NCI-H2171 treated with DMSO at 0.1 percent for 48 hours (cell line): ENCODE data around the gene NCOA4.
"Not testable (repeated sequence)": the region's sequence is repeated elsewhere in the genome, so short reads cannot be mapped to it uniquely, and the experiment has no call there.

Source experiments
- DNase-seq: peaks from one replicate; lab custom pipeline; 2025; lab: John Stamatoyannopoulos, UW

The NCOA4 gene

GRCh38 chr10:46030091-46030937, at the start of gene NCOA4:
Gene NCOA4 (minus strand): TSS chr10:46030623. CDS start chr10:46016680, 13,943 bp downstream.
- peak; percentile 92 for DNase-seq

- DNase-seq = no peak
These were observed 49.6 kb upstream of the NCOA4 start for GRCh38 chr10:46079831-46080585.

- DNase-seq = no peak
These were observed 47.4 kb upstream of the NCOA4 start for GRCh38 chr10:46077731-46078413.

GRCh38 chr10:46077141-46077554, 46.7 kb upstream of the NCOA4 start:
- DNase-seq = no peak

GRCh38 chr10:46075869-46076268, 45.4 kb upstream of the NCOA4 start:
- DNase-seq = no peak

- no peak for DNase-seq
These were observed 43.9 kb upstream of the NCOA4 start for GRCh38 chr10:46074196-46074946.

- DNase-seq = no peak
These were observed 43.1 kb upstream of the NCOA4 start for GRCh38 chr10:46073564-46073963.

GRCh38 chr10:46070749-46071148, 40.3 kb upstream of the NCOA4 start:
- no peak for DNase-seq

- no peak for DNase-seq
These were observed 39.5 kb upstream of the NCOA4 start for GRCh38 chr10:46069771-46070463.

- no peak for DNase-seq
These were observed 38.5 kb upstream of the NCOA4 start for GRCh38 chr10:46068905-46069304.

GRCh38 chr10:46068117-46068516, 37.7 kb upstream of the NCOA4 start:
- no peak for DNase-seq

- no peak for DNase-seq
These were observed 33.9 kb upstream of the NCOA4 start for GRCh38 chr10:46064269-46064817.

GRCh38 chr10:46062723-46063428, 32.5 kb upstream of the NCOA4 start:
- no peak for DNase-seq

- no peak for DNase-seq
These were observed 30.3 kb upstream of the NCOA4 start for GRCh38 chr10:46060706-46061105.

- not testable (repeated sequence) for DNase-seq
These were observed 27.5 kb upstream of the NCOA4 start for GRCh38 chr10:46057927-46058326.

GRCh38 chr10:46057038-46057437, 26.6 kb upstream of the NCOA4 start:
- no peak for DNase-seq

GRCh38 chr10:46055771-46056170, 25.3 kb upstream of the NCOA4 start:
- no peak for DNase-seq

GRCh38 chr10:46053534-46054434, 23.4 kb upstream of the NCOA4 start:
- DNase-seq = no peak

GRCh38 chr10:46052791-46053375, 22.5 kb upstream of the NCOA4 start:
- no peak for DNase-seq
